HEK293 (cell line): ENCODE measurements around the gene FDXR.

Source experiments
- KLF9 ChIP-seq: fragments of 450-650 bp; formaldehyde crosslinking; IDR thresholded peaks from 2 replicates; pipeline ENCODE4 v1.5.1; 2016; ENCODE audit warnings: missing biosample characterization, missing genetic modification characterization, low read depth
- MZF1 ChIP-seq: fragments of 450-650 bp; formaldehyde crosslinking; IDR thresholded peaks from 2 replicates; pipeline ENCODE4 v1.5.1; 2017; ENCODE audit warnings: missing biosample characterization, missing genetic modification characterization, borderline replicate concordance
- PRDM1 ChIP-seq: fragments of 450-650 bp; formaldehyde crosslinking; IDR thresholded peaks from 2 replicates; pipeline ENCODE4; 2016; ENCODE audit warnings: missing biosample characterization, missing genetic modification characterization
- ZFP37 ChIP-seq: fragments of 450-650 bp; formaldehyde crosslinking; IDR thresholded peaks from 2 replicates; pipeline ENCODE4 v1.5.1; 2016; ENCODE audit warnings: missing biosample characterization, missing genetic modification characterization
- ZNF157 ChIP-seq: fragments of 450-650 bp; formaldehyde crosslinking; IDR thresholded peaks from 2 replicates; pipeline ENCODE4 v1.5.1; 2016; ENCODE audit warnings: missing biosample characterization, missing genetic modification characterization
- ZNF555 ChIP-seq: fragments of 450-650 bp; formaldehyde crosslinking; conservative IDR thresholded peaks from 2 replicates; pipeline ENCODE4 v1.5.1; 2017; ENCODE audit warnings: missing biosample characterization, mild to moderate bottlenecking, missing genetic modification characterization, inconsistent platforms
- ZNF560 ChIP-seq: fragments of 450-650 bp; formaldehyde crosslinking; IDR thresholded peaks from 2 replicates; pipeline ENCODE4 v1.5.1; 2017; ENCODE audit warnings: missing biosample characterization, missing genetic modification characterization, borderline replicate concordance
- ZSCAN23 ChIP-seq: fragments of 450-650 bp; formaldehyde crosslinking; IDR thresholded peaks from 2 replicates; pipeline ENCODE4 v1.5.1; 2016; ENCODE audit warnings: missing biosample characterization, missing genetic modification characterization
- TF ChIP-seq, protein P1 (sequence below): fragments of 450-650 bp; formaldehyde crosslinking; IDR thresholded peaks from 2 replicates; pipeline ENCODE4 v1.5.1; 2016; ENCODE audit warnings: missing biosample characterization, missing genetic modification characterization
- TF ChIP-seq, protein P2 (sequence below): fragments of 450-650 bp; formaldehyde crosslinking; IDR thresholded peaks from 2 replicates; pipeline ENCODE4 v1.5.1; 2016; ENCODE audit warnings: missing biosample characterization, missing genetic modification characterization
- TF ChIP-seq, protein P3 (sequence below): fragments of 450-650 bp; formaldehyde crosslinking; optimal IDR thresholded peaks from 2 replicates; pipeline ENCODE3; 2016; ENCODE audit warnings: missing biosample characterization, mild to moderate bottlenecking, missing genetic modification characterization
- TF ChIP-seq, protein P4 (sequence below): fragments of 450-650 bp; formaldehyde crosslinking; IDR thresholded peaks from 2 replicates; pipeline ENCODE4 v1.5.1; 2016; ENCODE audit warnings: missing biosample characterization, missing genetic modification characterization, low read depth
- TF ChIP-seq, protein P5 (sequence below): fragments of 450-650 bp; formaldehyde crosslinking; IDR thresholded peaks from 2 replicates; pipeline ENCODE4 v1.5.1; 2016; ENCODE audit warnings: missing biosample characterization, missing genetic modification characterization

DNA sequence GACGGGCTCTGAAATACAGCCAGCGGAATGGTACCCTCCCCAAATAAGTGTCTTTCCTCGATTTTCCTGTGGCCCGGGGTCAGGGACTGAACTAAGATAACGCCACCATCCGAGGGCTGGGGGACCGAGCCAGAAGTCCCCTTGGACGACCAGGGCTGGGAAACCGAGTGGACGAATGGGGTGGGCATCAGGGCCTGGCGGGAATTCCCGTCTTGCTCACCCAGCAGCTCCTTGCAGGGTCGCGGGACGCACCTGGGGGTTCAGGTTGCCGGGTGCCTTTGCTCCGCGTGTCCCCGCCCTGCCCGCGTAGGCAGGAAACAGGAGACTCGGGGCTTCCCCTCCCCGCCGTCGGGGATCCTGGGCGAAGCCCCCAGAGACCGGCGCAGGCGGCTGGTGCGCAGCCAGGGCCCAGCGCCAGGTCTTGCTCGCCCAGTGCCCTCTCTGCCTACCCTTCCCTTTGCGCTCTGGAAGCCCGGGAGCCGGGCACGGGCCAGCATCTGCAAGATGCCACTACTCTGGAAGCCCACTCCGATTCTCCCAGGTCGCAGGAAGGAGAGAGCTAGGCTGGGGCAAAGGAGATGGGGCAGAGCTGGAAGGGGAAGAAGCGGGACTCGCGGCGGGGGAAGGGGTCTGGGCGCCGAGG is 12.4 kb downstream of the FDXR start:
- TF ChIP-seq, protein P1, sequence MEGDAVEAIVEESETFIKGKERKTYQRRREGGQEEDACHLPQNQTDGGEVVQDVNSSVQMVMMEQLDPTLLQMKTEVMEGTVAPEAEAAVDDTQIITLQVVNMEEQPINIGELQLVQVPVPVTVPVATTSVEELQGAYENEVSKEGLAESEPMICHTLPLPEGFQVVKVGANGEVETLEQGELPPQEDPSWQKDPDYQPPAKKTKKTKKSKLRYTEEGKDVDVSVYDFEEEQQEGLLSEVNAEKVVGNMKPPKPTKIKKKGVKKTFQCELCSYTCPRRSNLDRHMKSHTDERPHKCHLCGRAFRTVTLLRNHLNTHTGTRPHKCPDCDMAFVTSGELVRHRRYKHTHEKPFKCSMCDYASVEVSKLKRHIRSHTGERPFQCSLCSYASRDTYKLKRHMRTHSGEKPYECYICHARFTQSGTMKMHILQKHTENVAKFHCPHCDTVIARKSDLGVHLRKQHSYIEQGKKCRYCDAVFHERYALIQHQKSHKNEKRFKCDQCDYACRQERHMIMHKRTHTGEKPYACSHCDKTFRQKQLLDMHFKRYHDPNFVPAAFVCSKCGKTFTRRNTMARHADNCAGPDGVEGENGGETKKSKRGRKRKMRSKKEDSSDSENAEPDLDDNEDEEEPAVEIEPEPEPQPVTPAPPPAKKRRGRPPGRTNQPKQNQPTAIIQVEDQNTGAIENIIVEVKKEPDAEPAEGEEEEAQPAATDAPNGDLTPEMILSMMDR (tag by site-specific recombination), result no peak
- TF ChIP-seq ZNF157 (tag by site-specific recombination) (no peak), ZFP37 (tag by site-specific recombination) (no peak), MZF1 (tag by site-specific recombination) (no peak), ZSCAN23 (tag by site-specific recombination) (no peak), KLF9 (no peak), PRDM1 (tag by site-specific recombination) (no peak), ZNF560 (tag by site-specific recombination) (no peak), ZNF555 (tag by site-specific recombination) (no peak)
- TF ChIP-seq, protein P2, sequence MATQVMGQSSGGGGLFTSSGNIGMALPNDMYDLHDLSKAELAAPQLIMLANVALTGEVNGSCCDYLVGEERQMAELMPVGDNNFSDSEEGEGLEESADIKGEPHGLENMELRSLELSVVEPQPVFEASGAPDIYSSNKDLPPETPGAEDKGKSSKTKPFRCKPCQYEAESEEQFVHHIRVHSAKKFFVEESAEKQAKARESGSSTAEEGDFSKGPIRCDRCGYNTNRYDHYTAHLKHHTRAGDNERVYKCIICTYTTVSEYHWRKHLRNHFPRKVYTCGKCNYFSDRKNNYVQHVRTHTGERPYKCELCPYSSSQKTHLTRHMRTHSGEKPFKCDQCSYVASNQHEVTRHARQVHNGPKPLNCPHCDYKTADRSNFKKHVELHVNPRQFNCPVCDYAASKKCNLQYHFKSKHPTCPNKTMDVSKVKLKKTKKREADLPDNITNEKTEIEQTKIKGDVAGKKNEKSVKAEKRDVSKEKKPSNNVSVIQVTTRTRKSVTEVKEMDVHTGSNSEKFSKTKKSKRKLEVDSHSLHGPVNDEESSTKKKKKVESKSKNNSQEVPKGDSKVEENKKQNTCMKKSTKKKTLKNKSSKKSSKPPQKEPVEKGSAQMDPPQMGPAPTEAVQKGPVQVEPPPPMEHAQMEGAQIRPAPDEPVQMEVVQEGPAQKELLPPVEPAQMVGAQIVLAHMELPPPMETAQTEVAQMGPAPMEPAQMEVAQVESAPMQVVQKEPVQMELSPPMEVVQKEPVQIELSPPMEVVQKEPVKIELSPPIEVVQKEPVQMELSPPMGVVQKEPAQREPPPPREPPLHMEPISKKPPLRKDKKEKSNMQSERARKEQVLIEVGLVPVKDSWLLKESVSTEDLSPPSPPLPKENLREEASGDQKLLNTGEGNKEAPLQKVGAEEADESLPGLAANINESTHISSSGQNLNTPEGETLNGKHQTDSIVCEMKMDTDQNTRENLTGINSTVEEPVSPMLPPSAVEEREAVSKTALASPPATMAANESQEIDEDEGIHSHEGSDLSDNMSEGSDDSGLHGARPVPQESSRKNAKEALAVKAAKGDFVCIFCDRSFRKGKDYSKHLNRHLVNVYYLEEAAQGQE, result no peak
- TF ChIP-seq, protein P3, sequence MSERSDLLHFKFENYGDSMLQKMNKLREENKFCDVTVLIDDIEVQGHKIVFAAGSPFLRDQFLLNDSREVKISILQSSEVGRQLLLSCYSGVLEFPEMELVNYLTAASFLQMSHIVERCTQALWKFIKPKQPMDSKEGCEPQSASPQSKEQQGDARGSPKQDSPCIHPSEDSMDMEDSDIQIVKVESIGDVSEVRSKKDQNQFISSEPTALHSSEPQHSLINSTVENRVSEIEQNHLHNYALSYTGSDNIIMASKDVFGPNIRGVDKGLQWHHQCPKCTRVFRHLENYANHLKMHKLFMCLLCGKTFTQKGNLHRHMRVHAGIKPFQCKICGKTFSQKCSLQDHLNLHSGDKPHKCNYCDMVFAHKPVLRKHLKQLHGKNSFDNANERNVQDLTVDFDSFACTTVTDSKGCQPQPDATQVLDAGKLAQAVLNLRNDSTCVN (tag by site-specific recombination), result no peak
- TF ChIP-seq, protein P4, sequence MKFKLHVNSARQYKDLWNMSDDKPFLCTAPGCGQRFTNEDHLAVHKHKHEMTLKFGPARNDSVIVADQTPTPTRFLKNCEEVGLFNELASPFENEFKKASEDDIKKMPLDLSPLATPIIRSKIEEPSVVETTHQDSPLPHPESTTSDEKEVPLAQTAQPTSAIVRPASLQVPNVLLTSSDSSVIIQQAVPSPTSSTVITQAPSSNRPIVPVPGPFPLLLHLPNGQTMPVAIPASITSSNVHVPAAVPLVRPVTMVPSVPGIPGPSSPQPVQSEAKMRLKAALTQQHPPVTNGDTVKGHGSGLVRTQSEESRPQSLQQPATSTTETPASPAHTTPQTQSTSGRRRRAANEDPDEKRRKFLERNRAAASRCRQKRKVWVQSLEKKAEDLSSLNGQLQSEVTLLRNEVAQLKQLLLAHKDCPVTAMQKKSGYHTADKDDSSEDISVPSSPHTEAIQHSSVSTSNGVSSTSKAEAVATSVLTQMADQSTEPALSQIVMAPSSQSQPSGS (tag by site-specific recombination), result no peak
- TF ChIP-seq, protein P5, sequence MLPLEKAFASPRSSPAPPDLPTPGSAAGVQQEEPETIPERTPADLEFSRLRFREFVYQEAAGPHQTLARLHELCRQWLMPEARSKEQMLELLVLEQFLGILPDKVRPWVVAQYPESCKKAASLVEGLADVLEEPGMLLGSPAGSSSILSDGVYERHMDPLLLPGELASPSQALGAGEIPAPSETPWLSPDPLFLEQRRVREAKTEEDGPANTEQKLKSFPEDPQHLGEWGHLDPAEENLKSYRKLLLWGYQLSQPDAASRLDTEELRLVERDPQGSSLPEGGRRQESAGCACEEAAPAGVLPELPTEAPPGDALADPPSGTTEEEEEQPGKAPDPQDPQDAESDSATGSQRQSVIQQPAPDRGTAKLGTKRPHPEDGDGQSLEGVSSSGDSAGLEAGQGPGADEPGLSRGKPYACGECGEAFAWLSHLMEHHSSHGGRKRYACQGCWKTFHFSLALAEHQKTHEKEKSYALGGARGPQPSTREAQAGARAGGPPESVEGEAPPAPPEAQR (tag by site-specific recombination), result no peak
